GM19324 (cell line): Measurements from ENCODE around the gene AP4B1.

ENCODE experiments used
- ATAC-seq: cut with Tn5 transposase; IDR thresholded peaks from one replicate; pipeline ENCODE4 v1.9.1; 2021; ENCODE audit warnings: mild to moderate bottlenecking, moderate library complexity; ENCODE audit not compliant: unreplicated experiment, low FRiP score

The AP4B1 gene

GRCh38 chr1:113898241-113898814, 6.3 kb downstream of the AP4B1 start:
- no peak for ATAC-seq

DNA sequence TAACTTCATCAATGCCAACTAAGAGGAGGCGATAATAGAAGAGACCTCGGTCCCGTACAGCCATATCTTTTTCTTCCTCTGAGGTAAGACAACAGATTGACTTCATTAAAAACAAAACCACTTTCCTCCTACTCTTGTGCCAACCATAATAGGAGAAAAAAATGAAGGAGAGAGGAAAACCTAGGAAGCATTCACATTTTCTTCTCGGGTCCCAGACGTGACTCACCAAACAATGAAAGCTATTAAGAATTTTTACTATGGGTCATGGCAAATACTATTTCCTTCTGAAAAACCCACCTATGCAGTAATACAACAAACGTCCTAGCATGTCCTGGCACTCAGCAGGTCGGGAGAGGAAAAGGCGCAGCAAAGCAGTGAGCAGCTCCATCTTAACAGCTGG, 8.6 kb downstream of the AP4B1 start:
- no peak for ATAC-seq

GRCh38 chr1:113895098-113895497, 9.5 kb downstream of the AP4B1 start:
- no peak for ATAC-seq

- ATAC-seq, result no peak
Observed at GRCh38 chr1:113893267-113893666, 11.3 kb downstream of the AP4B1 start.

- ATAC-seq, result no peak
Observed at GRCh38 chr1:113891631-113892220, 12.9 kb downstream of the AP4B1 start.

GRCh38 chr1:113890816-113891215, 13.8 kb downstream of the AP4B1 start:
- ATAC-seq, result no peak

- ATAC-seq, result no peak
Observed at GRCh38 chr1:113887402-113888175, 17.0 kb downstream of the AP4B1 start, which contains the start of gene BCL2L15. Gene BCL2L15 (minus strand): TSS chr1:113887581. CDS start chr1:113887375, 206 bp downstream.

DNA sequence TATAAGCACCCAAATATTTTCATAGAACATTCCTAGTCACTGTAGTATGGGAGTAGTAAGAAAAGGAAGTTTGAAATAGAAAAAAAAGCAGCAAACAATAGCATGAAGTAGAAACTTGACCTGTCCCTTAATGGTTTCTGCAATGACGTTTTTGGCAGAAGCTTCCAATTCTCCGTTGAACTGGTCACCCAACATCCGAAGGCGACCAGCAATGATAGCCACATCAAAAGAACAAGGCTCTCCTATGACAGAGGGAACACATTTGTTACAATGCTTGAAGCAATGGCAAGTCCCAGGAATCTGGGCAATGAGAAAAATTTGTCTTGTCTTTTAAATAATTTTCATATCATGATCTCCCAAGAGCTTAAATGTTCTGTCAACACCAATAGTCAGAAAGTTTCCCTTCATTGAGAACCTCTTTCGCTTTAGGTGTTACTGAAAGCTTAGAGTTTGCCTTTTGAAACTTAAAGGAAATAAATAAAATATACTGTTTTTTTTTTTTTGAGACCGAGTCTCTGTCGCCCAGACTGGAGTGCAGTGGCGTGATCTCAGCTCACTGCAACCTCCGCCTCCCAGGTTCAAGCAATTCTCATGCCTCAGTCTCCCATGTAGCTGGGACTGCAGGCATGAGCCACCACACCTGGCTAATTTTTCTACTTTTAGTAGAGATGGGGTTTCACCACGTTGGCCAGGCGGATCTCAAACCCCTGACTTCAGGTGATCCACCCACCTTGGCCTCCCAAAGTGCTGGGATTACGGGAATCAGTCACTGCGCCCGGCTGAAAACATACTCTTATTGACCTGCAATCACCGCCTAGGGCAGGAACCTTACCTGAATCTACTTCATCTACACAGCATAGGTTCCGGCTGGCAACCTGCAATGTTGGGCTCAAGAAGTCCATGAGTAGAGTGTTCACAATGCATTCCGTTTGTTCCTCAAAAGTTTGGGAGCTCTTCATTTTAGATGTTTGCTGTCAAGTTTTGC, 17.9 kb downstream of the AP4B1 start:
- no peak for ATAC-seq

DNA sequence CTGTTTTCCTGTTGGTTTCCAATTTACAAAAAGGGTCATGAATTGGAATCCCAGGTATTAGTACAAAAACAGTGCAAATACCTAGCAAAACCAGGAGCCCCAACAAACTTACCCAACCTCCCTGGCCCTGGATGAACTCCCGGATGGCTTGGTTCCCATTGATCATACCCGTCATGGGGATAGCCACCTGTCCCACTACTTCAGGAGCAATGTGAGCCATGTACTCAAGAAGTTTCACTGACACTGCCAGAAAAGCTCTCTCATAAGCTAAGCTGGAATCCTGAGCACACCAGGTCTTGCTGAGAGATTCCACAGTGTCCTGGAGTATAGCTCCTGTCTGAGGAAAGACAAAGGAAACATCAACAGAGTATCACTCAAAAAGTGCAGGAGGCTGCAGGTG, 22.9 kb downstream of the AP4B1 start:
- no peak for ATAC-seq

- no peak for ATAC-seq
Observed at GRCh38 chr1:113879739-113880038, 24.9 kb downstream of the AP4B1 start.

DNA sequence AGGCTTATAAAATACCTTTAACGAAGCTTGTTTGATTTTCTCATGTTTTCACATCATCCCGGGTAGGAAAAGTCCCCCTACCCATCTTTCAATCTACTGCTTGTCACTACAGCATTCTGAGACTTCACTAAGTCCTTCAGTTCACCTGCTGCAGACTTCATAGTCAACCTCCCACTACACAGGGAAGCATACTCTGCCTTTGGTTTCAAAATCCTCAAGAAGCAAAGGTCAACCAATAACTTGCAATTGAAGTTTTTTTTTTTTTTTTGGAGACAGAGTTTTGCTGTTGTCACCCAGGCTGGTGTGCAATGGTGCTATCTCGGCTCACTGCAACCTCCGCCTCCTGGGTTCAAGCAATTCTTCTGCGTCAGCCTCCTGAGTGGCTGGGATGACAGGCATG, 28.4 kb downstream of the AP4B1 start:
- ATAC-seq, result no peak

- peak; percentile 46 for ATAC-seq
Observed at GRCh38 chr1:113875714-113876113, 28.9 kb downstream of the AP4B1 start.

GRCh38 chr1:113874012-113874879, 30.4 kb downstream of the AP4B1 start:
- ATAC-seq, result no peak

DNA sequence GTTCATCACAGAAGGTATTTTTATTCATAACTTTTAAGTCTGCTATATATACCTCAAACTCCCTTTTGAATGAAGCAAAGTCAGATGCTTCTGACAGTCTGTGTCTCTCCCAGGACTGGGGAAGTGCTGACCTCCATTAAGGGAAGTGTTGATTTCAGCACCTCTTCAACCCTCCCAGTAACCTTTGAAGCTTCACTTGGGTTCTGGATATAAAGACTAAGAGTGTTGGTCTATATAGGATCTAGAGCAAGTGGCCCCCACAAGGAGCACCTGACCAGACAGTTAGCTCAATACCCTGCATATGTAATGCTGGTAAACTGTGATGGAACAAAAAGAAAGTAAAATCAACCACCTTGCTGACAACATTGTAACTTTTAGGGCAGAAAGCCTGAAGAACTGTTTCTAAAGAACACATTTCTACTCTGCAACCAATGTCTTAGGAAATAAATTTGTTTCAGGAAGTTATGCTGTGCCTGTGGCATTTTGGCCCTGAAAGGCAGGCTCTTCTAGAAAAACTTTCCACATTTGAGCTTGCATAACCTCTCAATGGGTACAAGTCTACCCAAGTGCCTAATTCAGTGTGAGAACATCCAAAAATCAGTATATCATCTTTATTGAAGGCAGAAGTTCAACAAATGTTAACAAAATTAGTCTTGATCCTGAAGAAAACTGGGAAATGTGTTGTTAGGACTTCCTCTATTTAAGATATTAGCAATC, 32.2 kb downstream of the AP4B1 start:
- ATAC-seq, result peak; percentile 10

GRCh38 chr1:113871597-113872113, 32.9 kb downstream of the AP4B1 start, which contains the start of gene PTPN22:
Gene PTPN22 (minus strand): TSS chr1:113871712.
- peak; percentile 85 for ATAC-seq

DNA sequence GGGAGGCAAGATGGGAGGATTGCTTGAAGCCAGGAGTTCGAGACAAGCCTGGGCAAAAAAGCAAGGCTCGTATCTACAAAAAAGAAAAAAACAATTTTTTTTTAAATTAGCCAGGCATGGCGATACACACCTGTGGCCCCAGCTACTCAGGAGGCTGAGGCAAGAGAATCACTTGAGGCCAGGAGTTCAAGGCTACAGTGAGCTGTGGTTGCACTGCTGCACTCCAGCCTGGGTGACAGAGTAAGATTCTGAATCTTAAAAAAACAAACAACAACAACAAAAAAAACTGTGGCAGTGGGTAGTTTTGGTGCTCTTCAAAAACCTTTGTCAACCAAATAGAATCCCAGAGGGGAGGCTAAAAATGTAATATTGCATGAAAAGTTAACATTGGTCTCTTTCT, 33.8 kb downstream of the AP4B1 start:
- ATAC-seq, result no peak

- ATAC-seq, result no peak
Observed at GRCh38 chr1:113868387-113869083, 36.1 kb downstream of the AP4B1 start.

DNA sequence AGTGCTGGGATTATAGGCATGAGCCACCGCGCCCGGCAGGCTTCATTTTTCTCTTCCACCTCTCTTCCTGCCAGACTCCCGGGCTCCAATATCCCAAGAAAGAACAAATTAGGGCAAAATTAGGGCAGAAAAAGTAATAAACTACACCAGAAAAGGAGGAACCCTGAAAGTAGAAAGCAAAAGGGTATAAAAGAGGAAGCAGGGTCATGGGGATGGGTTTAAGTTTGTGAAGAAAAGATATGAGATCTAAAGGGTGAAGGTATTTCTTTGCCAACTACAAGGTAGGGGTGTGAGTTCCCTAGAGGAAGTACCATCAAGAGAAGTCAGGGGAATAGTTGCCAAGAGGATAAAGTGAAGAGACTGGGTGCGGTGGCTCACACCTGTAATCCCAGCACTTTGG, 43.0 kb downstream of the AP4B1 start:
- no peak for ATAC-seq
